K562 (cell line): ENCODE data around the gene SSU72. TPM values are rescaled to one million over a fixed set of nuclear protein-coding genes. Genes with fewer than 3 reads are reported as not detected.

Experiments used
- CLOCK ChIP-seq: fragments of 250-450 bp; sonication (Bioruptor Pico); IDR thresholded peaks from 2 replicates; pipeline ENCODE4 v1.4.0; 2020; ENCODE audit warnings: mild to moderate bottlenecking, moderate library complexity, borderline replicate concordance
- E2F6 ChIP-seq, 2 experiments: IDR thresholded peaks; 2 replicates each; pipeline ENCODE4 v1.6.1; 2011; ENCODE audit warnings: borderline replicate concordance in 1 of 2, control low read depth in 1 of 2, low read depth in 1 of 2, low read length in 1 of 2, mild to moderate bottlenecking in 1 of 2, mixed read lengths in 1 of 2, moderate library complexity in 1 of 2; ENCODE audit not compliant: insufficient read depth in 1 of 2, insufficient read length in 1 of 2, poor library complexity in 1 of 2, severe bottlenecking in 1 of 2; ENCODE audit errors: extremely low read depth in 1 of 2
- EHMT2 ChIP-seq: fragments of 450-650 bp; IDR thresholded peaks from 2 replicates; pipeline ENCODE4 v1.6.1; 2018; ENCODE audit warnings: antibody characterized with exemption
- ETS2 ChIP-seq: IDR thresholded peaks from 2 replicates; pipeline ENCODE4 v1.6.1; 2016; ENCODE audit warnings: borderline replicate concordance, missing genetic modification characterization, mild to moderate bottlenecking, moderate library complexity, missing compliant biosample characterization; ENCODE audit not compliant: poor library complexity, severe bottlenecking
- MTA2 ChIP-seq: fragments of 450-650 bp; IDR thresholded peaks from 2 replicates; pipeline ENCODE4 v1.6.1; 2016; ENCODE audit warnings: low read depth
- ZNF609 ChIP-seq: sonication (generic); formaldehyde crosslinking; IDR thresholded peaks from 2 replicates; pipeline ENCODE4 v1.8.1; 2023; ENCODE audit warnings: missing genetic modification reagents, mild to moderate bottlenecking, borderline replicate concordance
- polyA plus RNA-seq, 8 experiments: library from polyadenylated mRNA; depleted of rRNA in 4 of 8; stranded (reverse) in 5 of 8; unstranded in 3 of 8; fragments of >200 nt; fragmentation: Nextera tagmentation in 2 of 8; fragmentation: Illumina TruSeq in 1 of 8; extraction: Ambion mirVana in 2 of 8; extraction: Trizol in 1 of 8; gene quantifications; 2 replicates each; pipeline versions ENCODE4 v1.2.1 to v1.2.3, GENCODE V29; 2011 to 2014; ENCODE audit warnings: inconsistent platforms in 1 of 8, missing spikeins in 1 of 8
- total RNA-seq, 7 experiments: library from RNA; depleted of rRNA in 6 of 7; stranded (reverse); fragments of >200 nt in 6 of 7; fragmentation: Illumina TruSeq in 2 of 7; extraction: Trizol in 2 of 7; gene quantifications; 2 replicates each; pipeline versions ENCODE4 v1.2.1 to v1.2.3, GENCODE V29; 2011 to 2021; ENCODE audit warnings: low replicate concordance in 1 of 7

Gene SSU72
- total and polyA plus RNA-seq, 9 of the 15 experiments (the other 6 are each of a cell fraction or from before 2014, with no cell fraction given): 70.8 to 201 (median 94.6) TPM

- TF ChIP-seq ETS2 (tag): no peak
- peak; percentile 40 to 79 for TF ChIP-seq E2F6 (IDR thresholded peaks at IDR 0.05; ENCODE audit: borderline replicate concordance in 1 of 2, extremely low read depth in 1 of 2, insufficient read depth in 1 of 2, insufficient read length in 1 of 2, low read depth in 1 of 2, low read length in 1 of 2, poor library complexity in 1 of 2, severe bottlenecking in 1 of 2)
- TF ChIP-seq CLOCK: no peak
- no peak for TF ChIP-seq ZNF609 (CRISPR knock-in tag)
- TF ChIP-seq EHMT2: no peak
- TF ChIP-seq MTA2: no peak
Measured at GRCh38 chr1:1615256-1616044, 40.8 kb upstream of the SSU72 start, which contains the start of gene MIB2 (continued).
